ENCODE data around the gene RAD51D. TPM values are rescaled to one million over a fixed set of nuclear protein-coding genes. Genes with fewer than 3 reads are reported as not detected.
"Not testable (repeated sequence)": the region's sequence is repeated elsewhere in the genome, so short reads cannot be mapped to it uniquely, and the experiment has no call there.

The RAD51D gene
- total RNA-seq, 1 donor from 2014 or later = 4.6 TPM

GRCh38 chr17:35069311-35069710 is 50.3 kb downstream of the RAD51D start:
- no peak for DNase-seq (ENCODE audit: low read depth)

DNA sequence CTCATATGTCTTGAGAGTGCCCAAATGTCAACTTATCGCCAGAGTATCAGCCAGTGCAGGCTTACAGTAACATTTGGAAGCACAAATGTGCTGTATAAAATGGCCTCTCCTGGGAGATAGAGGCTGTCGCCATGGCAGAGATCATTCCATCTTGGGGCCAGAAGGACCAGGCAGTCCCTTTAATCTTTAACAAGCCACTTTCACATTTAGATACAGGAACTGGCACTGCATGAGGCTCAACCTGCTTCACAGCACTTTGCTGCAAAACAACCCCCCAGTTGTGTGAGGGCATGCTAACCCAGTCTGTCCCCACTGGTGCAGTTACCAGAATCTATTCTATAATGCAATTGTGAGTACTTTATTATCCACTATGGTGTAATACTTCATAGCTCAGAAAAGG is 51.4 kb downstream of the RAD51D start:
- no peak for DNase-seq (ENCODE audit: low read depth)

DNA sequence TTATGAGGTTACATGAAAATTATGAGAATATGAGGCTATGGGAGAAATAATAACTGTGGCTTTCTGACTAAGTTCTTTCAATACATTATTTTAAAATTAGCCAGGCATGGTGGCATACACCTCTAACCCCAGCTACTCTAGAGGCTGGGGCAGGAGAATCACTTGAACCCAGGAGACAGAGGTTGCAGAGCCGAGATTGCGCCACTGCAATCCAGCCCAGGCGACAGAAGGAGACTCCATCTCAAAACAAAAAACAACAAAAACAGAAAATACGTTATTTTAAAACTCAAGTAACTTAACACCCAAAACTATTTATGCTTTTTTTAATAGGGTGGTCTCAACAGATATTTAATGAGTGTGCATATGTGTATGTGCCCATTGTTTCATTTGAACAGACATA is 53.8 kb downstream of the RAD51D start:
- DNase-seq (ENCODE audit: low read depth) = no peak

DNA sequence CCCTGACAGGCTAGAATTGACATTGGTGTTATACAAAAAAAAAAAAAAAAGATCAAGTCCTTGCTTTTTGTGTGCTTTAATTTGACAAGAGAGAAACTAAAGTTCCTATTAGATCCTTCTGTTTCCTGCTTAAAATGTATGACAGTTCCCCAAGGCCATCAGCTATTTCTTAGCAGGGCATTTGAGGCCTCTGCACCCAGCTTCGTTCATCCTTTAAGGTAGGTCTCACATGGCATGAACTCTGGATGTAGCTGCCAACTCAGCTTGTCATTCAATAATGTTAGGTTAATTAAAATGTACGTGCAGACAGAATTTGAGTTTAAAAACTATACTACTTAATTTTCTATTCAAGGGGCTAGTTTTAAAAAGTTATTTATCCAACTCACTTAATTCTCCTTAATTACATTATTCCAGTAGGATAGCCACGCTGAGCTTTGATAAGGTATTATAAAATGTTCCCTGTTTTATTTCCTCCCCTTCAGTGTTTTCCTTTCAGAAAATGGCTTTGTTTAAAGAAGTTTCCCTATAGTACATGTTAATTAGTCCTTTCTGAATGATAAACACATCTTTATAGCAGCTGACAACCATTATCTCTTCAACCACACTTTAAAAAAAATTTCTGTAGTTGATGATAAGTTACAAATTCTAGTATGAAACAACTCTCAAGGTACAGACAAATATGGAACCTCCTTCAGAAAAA is 55.0 kb downstream of the RAD51D start:
- DNase-seq (ENCODE audit: low read depth) = no peak

GRCh38 chr17:35063514-35064223 is 56.0 kb downstream of the RAD51D start, which contains the start of gene RFFL:
Gene RFFL, minus strand, starts transcription at chr17:35063707. Its CDS starts 37,154 bp downstream, at chr17:35026553.
- DNase-seq (ENCODE audit: low read depth) = peak; percentile 97

- DNase-seq (ENCODE audit: low read depth) = no peak
Measured at GRCh38 chr17:35062308-35062707, 57.4 kb downstream of the RAD51D start.

- no peak for DNase-seq (ENCODE audit: low read depth)
Measured at GRCh38 chr17:35057332-35057915, 62.2 kb downstream of the RAD51D start.

- peak; percentile 5 for DNase-seq (ENCODE audit: low read depth)
Measured at GRCh38 chr17:35056013-35056412, 63.6 kb downstream of the RAD51D start.

DNA sequence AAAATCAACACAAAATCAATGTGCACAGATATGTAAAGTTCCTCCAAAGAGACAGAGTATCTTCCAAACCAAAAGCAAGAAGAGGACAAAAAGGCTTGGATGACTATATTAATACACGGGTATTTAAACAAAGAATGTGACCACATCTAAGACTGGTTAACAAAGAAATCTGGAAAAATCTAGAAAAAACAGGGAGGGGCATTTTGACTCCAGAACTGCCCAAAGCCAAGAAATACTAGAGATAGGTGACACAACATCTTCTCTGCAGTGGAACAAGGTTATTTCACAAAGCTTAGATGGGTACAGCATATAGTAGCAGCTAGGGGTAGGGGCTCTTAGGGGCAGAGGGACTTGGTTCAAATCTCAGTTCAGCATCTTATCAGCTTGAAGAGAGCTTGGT is 66.5 kb downstream of the RAD51D start:
- DNase-seq (ENCODE audit: low read depth) = no peak

GRCh38 chr17:35052780-35053179 is 66.9 kb downstream of the RAD51D start:
- no peak for DNase-seq (ENCODE audit: low read depth)

GRCh38 chr17:35052241-35052610 is 67.4 kb downstream of the RAD51D start:
- DNase-seq (ENCODE audit: low read depth) = no peak

DNA sequence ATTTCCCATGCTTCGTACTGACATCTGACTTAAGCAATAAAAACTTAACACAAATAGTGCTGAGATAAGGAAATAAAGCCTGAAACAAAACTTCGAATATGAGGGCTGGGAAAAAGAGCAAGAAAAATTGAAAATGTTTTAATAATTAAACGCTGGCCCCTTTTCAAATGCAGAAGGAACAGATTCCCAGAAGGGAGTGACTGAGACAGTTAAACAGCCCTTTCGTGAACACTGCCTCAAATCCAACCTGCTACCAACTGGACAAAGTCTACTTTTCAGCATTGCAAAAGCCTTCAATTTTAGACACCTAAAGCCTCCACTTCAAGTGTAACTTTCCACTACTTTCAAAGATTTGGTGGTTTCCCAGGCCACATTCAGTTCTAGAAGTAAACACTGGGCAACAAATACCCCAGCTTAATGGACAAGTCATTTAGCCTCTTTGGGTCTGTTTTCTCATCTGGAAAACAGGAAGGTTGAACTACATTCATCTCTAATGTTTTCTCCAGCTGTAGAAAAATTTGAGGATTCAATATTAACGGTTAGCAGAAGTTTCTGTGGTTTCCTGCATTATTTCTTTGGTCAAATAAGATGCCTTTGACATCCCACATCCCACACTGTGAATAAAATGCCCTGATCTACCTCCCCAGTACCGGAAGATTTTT is 68.0 kb downstream of the RAD51D start:
- peak; percentile 27 for DNase-seq (ENCODE audit: low read depth)

DNA sequence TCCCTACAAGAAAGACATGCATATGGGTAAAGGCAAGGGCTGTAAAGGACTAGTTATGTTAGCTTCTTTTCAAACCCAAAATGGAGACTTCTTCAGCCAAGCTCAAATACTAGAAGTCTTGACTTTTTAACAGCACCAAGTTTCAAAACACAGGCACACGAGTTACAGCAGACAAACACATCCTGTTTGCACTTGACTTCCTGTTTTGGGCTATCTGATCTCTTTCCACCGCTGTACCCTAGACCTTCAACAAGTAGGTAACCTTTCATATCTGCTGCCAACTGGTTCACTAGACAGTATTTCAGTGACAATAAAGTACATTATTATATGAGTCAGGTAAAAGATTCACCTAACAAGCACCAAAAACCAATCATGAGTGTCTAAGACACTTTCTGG is 68.5 kb downstream of the RAD51D start:
- DNase-seq (ENCODE audit: low read depth) = no peak

DNA sequence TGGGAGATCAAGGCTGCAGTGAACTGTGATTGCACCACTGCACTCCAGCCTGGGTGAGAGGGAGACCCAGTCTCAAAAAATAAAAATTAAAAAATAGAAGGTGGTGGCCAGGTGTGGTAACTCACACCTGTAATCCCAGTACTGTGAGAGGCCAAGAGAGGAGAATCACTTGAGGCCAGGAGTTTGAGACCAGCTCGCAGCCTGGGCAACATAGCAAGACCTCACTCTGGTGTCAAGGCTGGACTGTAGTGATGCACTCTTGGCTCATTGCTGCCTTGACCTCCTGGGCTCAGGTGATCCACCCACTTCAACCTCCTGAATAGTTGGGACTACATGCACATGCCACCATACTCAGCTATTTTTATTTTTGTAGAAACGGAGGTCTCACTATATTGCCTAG is 69.5 kb downstream of the RAD51D start:
- no peak for DNase-seq (ENCODE audit: low read depth)

GRCh38 chr17:35048685-35049379 is 70.8 kb downstream of the RAD51D start:
- DNase-seq (ENCODE audit: low read depth) = no peak

DNA sequence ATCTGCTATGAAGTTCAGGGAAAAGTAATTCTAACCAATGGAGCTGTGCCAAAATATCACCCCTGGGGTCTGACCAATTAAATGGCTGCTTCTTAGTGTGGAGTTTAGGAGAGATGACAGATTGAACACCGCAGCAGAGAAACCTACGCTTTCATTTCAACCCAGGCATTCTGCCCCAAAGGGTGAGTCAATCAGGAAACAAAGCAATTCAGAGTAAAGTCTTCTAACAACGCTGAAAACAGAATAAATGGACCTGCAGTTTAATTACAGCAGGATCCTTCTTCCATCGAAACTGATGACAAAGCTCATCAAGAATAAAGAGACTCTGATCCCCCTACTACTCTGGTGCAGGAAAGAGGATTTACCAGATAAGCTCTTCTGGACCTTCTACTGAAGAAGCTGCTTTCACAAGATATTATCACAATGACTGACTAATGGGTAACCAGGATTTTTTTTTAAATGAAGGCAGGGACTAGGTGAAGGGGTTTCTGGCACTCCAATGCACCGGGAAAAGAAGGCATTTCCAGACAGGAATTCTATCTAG is 72.8 kb downstream of the RAD51D start:
- DNase-seq (ENCODE audit: low read depth) = peak; percentile 43

DNA sequence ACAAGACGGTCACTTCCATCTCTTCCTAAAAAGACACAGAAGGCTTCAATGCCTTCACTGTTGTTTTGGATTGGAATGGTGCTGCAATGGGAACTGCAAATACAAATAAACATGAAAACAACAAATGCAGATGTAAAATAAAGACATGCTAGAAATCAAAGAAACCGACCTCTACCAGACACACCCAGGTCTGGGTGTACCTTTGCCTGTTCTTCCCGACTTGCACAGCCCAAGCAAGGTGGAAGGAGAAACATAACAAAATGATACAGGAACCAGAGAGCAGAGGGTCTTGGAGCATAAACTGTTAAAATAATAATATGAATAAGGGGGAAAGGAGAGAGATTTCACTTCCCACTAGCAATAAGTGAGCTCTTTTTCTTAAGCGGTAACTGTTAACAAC is 73.4 kb downstream of the RAD51D start:
- DNase-seq (ENCODE audit: low read depth) = no peak

GRCh38 chr17:35045458-35045979 is 74.1 kb downstream of the RAD51D start:
- DNase-seq (ENCODE audit: low read depth) = not testable (repeated sequence)

DNA sequence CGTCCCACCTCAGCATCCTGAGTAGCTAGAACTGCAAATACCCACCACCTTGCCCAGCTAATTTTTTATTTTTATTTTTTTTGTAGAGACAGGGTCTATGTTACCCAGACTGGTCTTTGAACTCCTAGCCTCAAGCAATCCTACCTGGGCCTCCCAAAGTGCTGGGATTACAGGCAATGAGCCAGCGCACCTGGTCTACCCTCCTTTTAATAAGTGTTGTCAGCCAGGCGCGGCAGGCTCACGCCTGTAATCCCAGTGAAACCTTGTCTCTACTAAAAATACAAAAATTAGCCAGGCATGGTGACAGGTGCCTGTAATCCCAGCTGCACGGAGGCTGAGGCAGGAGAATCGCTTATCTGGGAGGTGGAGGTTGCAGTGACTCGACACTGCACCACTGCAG is 75.5 kb downstream of the RAD51D start:
- no peak for DNase-seq (ENCODE audit: low read depth)
